Measurements from ENCODE around the gene UNC79.
"Not testable (repeated sequence)": the region's sequence is repeated elsewhere in the genome, so short reads cannot be mapped to it uniquely, and the experiment has no call there.

Gene UNC79

GRCh38 chr14:93430315-93431035 lies at the start of gene UNC79:
TSS of gene UNC79 (plus strand) at chr14:93430939. CDS start at chr14:93431030, 91 bp downstream.
- in situ Hi-C loops (cut with MboI; ENCODE audit: low sequenced_read_pairs): no loop called here

GRCh38 chr14:93381644-93382043 lies 49.1 kb upstream of the UNC79 start:
- in situ Hi-C loops (cut with MboI; ENCODE audit: low sequenced_read_pairs): no loop called here

- in situ Hi-C loops (cut with MboI; ENCODE audit: low sequenced_read_pairs): not testable (repeated sequence)
These were observed 46.5 kb upstream of the UNC79 start for GRCh38 chr14:93384256-93384655.

GRCh38 chr14:93395231-93395630 lies 35.5 kb upstream of the UNC79 start:
- in situ Hi-C loops (cut with MboI; ENCODE audit: low sequenced_read_pairs): no loop called here

- in situ Hi-C loops (cut with MboI; ENCODE audit: low sequenced_read_pairs): no loop called here
These were observed 34.3 kb upstream of the UNC79 start for GRCh38 chr14:93396456-93396855.

- in situ Hi-C loops (cut with MboI; ENCODE audit: low sequenced_read_pairs): no loop called here
These were observed 32.2 kb upstream of the UNC79 start for GRCh38 chr14:93398491-93398890.

- in situ Hi-C loops (cut with MboI; ENCODE audit: low sequenced_read_pairs): no loop called here
These were observed 27.8 kb upstream of the UNC79 start for GRCh38 chr14:93402951-93403350.

- in situ Hi-C loops (cut with MboI; ENCODE audit: low sequenced_read_pairs): no loop called here
These were observed 20.7 kb upstream of the UNC79 start for GRCh38 chr14:93410021-93410420.

- in situ Hi-C loops (cut with MboI; ENCODE audit: low sequenced_read_pairs): no loop called here
These were observed 19.8 kb upstream of the UNC79 start for GRCh38 chr14:93410893-93411292.

GRCh38 chr14:93425136-93425535 lies 5.6 kb upstream of the UNC79 start:
- in situ Hi-C loops (cut with MboI; ENCODE audit: low sequenced_read_pairs): not testable (repeated sequence)

GRCh38 chr14:93426750-93427149 lies 4.0 kb upstream of the UNC79 start:
- in situ Hi-C loops (cut with MboI; ENCODE audit: low sequenced_read_pairs): no loop called here

GRCh38 chr14:93431036-93431670 lies 414 bp downstream of the UNC79 start:
- in situ Hi-C loops (cut with MboI; ENCODE audit: low sequenced_read_pairs): no loop called here

GRCh38 chr14:93454224-93454623 lies 23.5 kb downstream of the UNC79 start:
- in situ Hi-C loops (cut with MboI; ENCODE audit: low sequenced_read_pairs): no loop called here

- in situ Hi-C loops (cut with MboI; ENCODE audit: low sequenced_read_pairs): no loop called here
These were observed 25.6 kb downstream of the UNC79 start for GRCh38 chr14:93456356-93456755.

- in situ Hi-C loops (cut with MboI; ENCODE audit: low sequenced_read_pairs): no loop called here
These were observed 27.5 kb downstream of the UNC79 start for GRCh38 chr14:93458234-93458633.

- in situ Hi-C loops (cut with MboI; ENCODE audit: low sequenced_read_pairs): no loop called here
These were observed 31.7 kb downstream of the UNC79 start for GRCh38 chr14:93462479-93462878.

GRCh38 chr14:93464271-93464670 lies 33.5 kb downstream of the UNC79 start:
- in situ Hi-C loops (cut with MboI; ENCODE audit: low sequenced_read_pairs): no loop called here

GRCh38 chr14:93475471-93475870 lies 44.7 kb downstream of the UNC79 start:
- in situ Hi-C loops (cut with MboI; ENCODE audit: low sequenced_read_pairs): no loop called here

GRCh38 chr14:93476305-93476704 lies 45.6 kb downstream of the UNC79 start:
- in situ Hi-C loops (cut with MboI; ENCODE audit: low sequenced_read_pairs): no loop called here

GRCh38 chr14:93479074-93479473 lies 48.3 kb downstream of the UNC79 start:
- in situ Hi-C loops (cut with MboI; ENCODE audit: low sequenced_read_pairs): not testable (repeated sequence)

GRCh38 chr14:93480867-93481266 lies 50.1 kb downstream of the UNC79 start:
- in situ Hi-C loops (cut with MboI; ENCODE audit: low sequenced_read_pairs): no loop called here

- in situ Hi-C loops (cut with MboI; ENCODE audit: low sequenced_read_pairs): no loop called here
These were observed 51.0 kb downstream of the UNC79 start for GRCh38 chr14:93481758-93482157.

GRCh38 chr14:93490001-93490400 lies 59.3 kb downstream of the UNC79 start:
- in situ Hi-C loops (cut with MboI; ENCODE audit: low sequenced_read_pairs): no loop called here

Data from HL-60/S4 treated with retinoic acid at 250 ng/mL for 4 days and 3 days (cell line).